GM12891 (cell line): ENCODE results near the gene SYNPO.

Experiments
- PAX5 ChIP-seq: IDR thresholded peaks from 2 replicates; pipeline ENCODE4 v1.6.1; 2011; ENCODE audit warnings: low read length, moderate library complexity, mild to moderate bottlenecking; ENCODE audit not compliant: insufficient read depth, severe bottlenecking
- POLR2A ChIP-seq: IDR thresholded peaks from 2 replicates; pipeline ENCODE4 v1.6.1; 2011; ENCODE audit warnings: low read depth, low read length, control low read depth
- POLR2AphosphoS5 ChIP-seq: IDR thresholded peaks from 2 replicates; pipeline ENCODE4 v1.6.1; 2011; ENCODE audit warnings: low read depth, low read length, control low read depth
- POU2F2 ChIP-seq: IDR thresholded peaks from 2 replicates; pipeline ENCODE4 v1.6.1; 2011; ENCODE audit warnings: low read depth, mild to moderate bottlenecking, control low read depth, low read length, moderate library complexity
- SPI1 ChIP-seq: IDR thresholded peaks from 2 replicates; pipeline ENCODE4 v1.6.1; 2011; ENCODE audit warnings: low read depth, low read length, control low read depth
- TAF1 ChIP-seq: IDR thresholded peaks from 2 replicates; pipeline ENCODE4 v1.6.1; 2011; ENCODE audit warnings: low read depth, low read length, control low read depth

DNA sequence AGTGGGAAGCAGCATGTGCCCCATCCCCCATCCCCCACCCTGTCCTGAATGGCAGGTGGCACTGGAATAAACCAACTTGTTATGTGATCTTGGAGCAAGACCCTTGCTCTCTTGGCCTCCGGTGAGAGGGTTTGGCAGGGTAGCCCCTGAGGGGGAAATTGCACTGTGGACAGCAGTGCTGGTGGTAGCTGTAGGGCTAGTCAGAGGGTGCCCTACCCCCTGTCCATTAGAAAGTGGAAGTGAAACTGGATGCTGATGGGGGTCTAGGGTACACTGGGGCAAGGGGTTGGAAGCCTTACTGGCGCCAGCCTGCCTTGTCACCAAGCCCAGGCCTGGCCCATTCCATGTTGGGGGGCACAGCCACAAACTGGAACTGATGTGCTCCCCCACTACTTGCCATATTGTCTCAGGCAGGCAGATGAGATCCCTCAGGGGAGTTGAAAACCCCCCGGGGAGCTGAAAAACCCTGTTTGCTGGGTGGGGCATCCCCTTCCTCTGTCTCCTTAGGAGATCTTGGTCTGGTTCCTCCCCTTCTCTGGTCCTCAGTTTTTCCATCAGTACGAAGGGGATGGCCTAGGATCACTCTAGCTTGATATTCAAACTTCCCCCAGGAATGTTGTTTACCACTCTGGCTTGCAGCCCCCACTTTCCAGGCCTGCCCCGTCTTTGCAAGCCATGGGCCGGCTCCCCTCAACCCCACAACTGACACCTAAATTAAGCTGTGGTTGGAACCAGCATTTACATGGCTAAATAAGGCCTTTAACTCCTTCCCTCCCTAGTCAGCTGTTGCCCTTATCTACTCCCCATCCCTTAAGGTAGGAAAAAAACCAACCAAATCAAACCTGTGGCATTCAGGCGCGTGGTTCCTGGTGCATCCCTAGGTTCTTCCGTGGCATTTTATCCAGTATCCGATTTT is 14.4 kb upstream of the SYNPO start:
- TF ChIP-seq POLR2AphosphoS5 (no peak), POLR2A (no peak), TAF1 (no peak), SPI1 (peak; percentile 89), POU2F2 (peak; percentile 77; the same call in 1 of the 2 replicates), PAX5 (no peak)
